Liver (tissue), 9 donors: ENCODE measurements around the gene RAD9A. TPM values are rescaled to one million over a fixed set of nuclear protein-coding genes. Genes with fewer than 3 reads are reported as not detected.

Experiments
- DNase-seq: peaks from one replicate; pipeline ENCODE4 v3.0.0-alpha.2; 2017; ENCODE audit warnings: low spot score
- H3K27ac ChIP-seq, 2 donors: one replicate each; pipeline ENCODE4 v1.7.0; 2013; ENCODE audit warnings: inconsistent platforms in 2 of 2, low read length in 2 of 2, control low read depth in 1 of 2, low read depth in 1 of 2, mild to moderate bottlenecking in 1 of 2
- H3K27me3 ChIP-seq, 4 donors: one replicate each; pipeline versions ENCODE4 v1.6.1 to v1.7.0; 2013; ENCODE audit warnings: low read length in 3 of 4, inconsistent platforms in 1 of 4, mild to moderate bottlenecking in 1 of 4, moderate library complexity in 1 of 4; ENCODE audit not compliant: control insufficient read depth in 4 of 4, insufficient read depth in 4 of 4
- H3K36me3 ChIP-seq, 4 donors: one replicate each; pipeline versions ENCODE4 v1.6.1 to v1.7.0; 2013; ENCODE audit warnings: low read length in 3 of 4, mild to moderate bottlenecking in 3 of 4, low read depth in 1 of 4, moderate library complexity in 1 of 4; ENCODE audit not compliant: control insufficient read depth in 4 of 4, insufficient read depth in 3 of 4
- H3K4me1 ChIP-seq, 4 donors: one replicate each; pipeline versions ENCODE4 v1.6.1 to v1.7.0; 2013; ENCODE audit warnings: low read length in 3 of 4, mild to moderate bottlenecking in 3 of 4, moderate library complexity in 1 of 4; ENCODE audit not compliant: control insufficient read depth in 4 of 4, insufficient read depth in 4 of 4
- H3K4me3 ChIP-seq, 3 donors: one replicate each; pipeline versions ENCODE4 v1.6.1 to v1.7.0; 2013; ENCODE audit warnings: low read length in 3 of 3, control low read depth in 1 of 3, low read depth in 1 of 3, mild to moderate bottlenecking in 1 of 3
- H3K9ac ChIP-seq, 2 donors: one replicate each; pipeline ENCODE4 v1.7.0; 2013; ENCODE audit warnings: low read length in 2 of 2, mild to moderate bottlenecking in 2 of 2, moderate library complexity in 2 of 2, control low read depth in 1 of 2, low read depth in 1 of 2
- H3K9me3 ChIP-seq, 4 donors: one replicate each; pipeline versions ENCODE4 v1.6.1 to v1.7.0; 2013; ENCODE audit warnings: low read length in 3 of 4; ENCODE audit not compliant: control insufficient read depth in 4 of 4
- ATF3 ChIP-seq: IDR thresholded peaks from 2 replicates; pipeline ENCODE4 v1.6.1; 2016; ENCODE audit warnings: antibody characterized with exemption
- EGR1 ChIP-seq, 2 donors: IDR thresholded peaks; 2 replicates each; pipeline ENCODE4 v1.6.1; 2016 to 2018; ENCODE audit warnings: antibody characterized with exemption in 2 of 2, low read depth in 2 of 2
- FOXA1 ChIP-seq: IDR thresholded peaks from 2 replicates; pipeline ENCODE4 v1.6.1; 2016; ENCODE audit warnings: antibody characterized with exemption
- FOXA2 ChIP-seq: IDR thresholded peaks from 2 replicates; pipeline ENCODE4 v1.6.1; 2016; ENCODE audit warnings: antibody characterized with exemption
- GABPA ChIP-seq, 2 donors: IDR thresholded peaks in 1 of 2; conservative IDR thresholded peaks in 1 of 2; 2 replicates each; pipeline ENCODE4 v1.6.1; 2016; ENCODE audit warnings: antibody characterized with exemption in 2 of 2, mild to moderate bottlenecking in 1 of 2, moderate library complexity in 1 of 2
- HNF4A ChIP-seq, 2 donors: conservative IDR thresholded peaks; 2 replicates each; pipeline ENCODE4 v1.6.1; 2016; ENCODE audit warnings: antibody characterized with exemption in 2 of 2, mild to moderate bottlenecking in 2 of 2
- HNF4G ChIP-seq: IDR thresholded peaks from 2 replicates; pipeline ENCODE4 v1.6.1; 2016; ENCODE audit warnings: antibody characterized with exemption
- JUND ChIP-seq, 2 donors: IDR thresholded peaks; 2 replicates each; pipeline ENCODE4 v1.6.1; 2016; ENCODE audit warnings: antibody characterized with exemption in 2 of 2
- MAX ChIP-seq: IDR thresholded peaks from 2 replicates; pipeline ENCODE4 v1.6.1; 2016; ENCODE audit warnings: antibody characterized with exemption
- NR2F2 ChIP-seq: IDR thresholded peaks from 2 replicates; pipeline ENCODE4 v1.6.1; 2016; ENCODE audit warnings: antibody characterized with exemption
- RAD21 ChIP-seq, 2 donors: IDR thresholded peaks; 2 replicates each; pipeline ENCODE4 v1.6.1; 2016; ENCODE audit warnings: antibody characterized with exemption in 2 of 2, mild to moderate bottlenecking in 2 of 2
- RXRA ChIP-seq, 2 donors: IDR thresholded peaks; 2 replicates each; pipeline ENCODE4 v1.6.1; 2017 to 2018; ENCODE audit warnings: antibody characterized with exemption in 2 of 2, mild to moderate bottlenecking in 1 of 2
- SP1 ChIP-seq: IDR thresholded peaks from 2 replicates; pipeline ENCODE4 v1.6.1; 2018; ENCODE audit warnings: antibody characterized with exemption, mild to moderate bottlenecking
- TAF1 ChIP-seq: conservative IDR thresholded peaks from 2 replicates; pipeline ENCODE4 v1.6.1; 2016; ENCODE audit warnings: antibody characterized with exemption, mild to moderate bottlenecking
- YY1 ChIP-seq: IDR thresholded peaks from 2 replicates; pipeline ENCODE4 v1.6.1; 2016; ENCODE audit warnings: antibody characterized with exemption, mild to moderate bottlenecking
- ZBTB33 ChIP-seq: IDR thresholded peaks from 2 replicates; pipeline ENCODE4 v1.6.1; 2016; ENCODE audit warnings: antibody characterized with exemption
- WGBS: extraction: QIAGEN DNeasy Blood & Tissue Kit; methylation state at CpG from one replicate; pipeline ENCODE4 v1.1.7; 2013; 5-methylcytosine and 5-hydroxymethylcytosine counted together
- polyA plus RNA-seq, 2 donors: library from polyadenylated mRNA; stranded (reverse) in 1 of 2; unstranded in 1 of 2; fragments of 200-250 nt in 1 of 2; fragments of >200 nt in 1 of 2; fragmentation: Nextera tagmentation in 1 of 2; extraction: Ambion mirVana in 1 of 2; gene quantifications; one replicate each; pipeline versions ENCODE4 v1.2.1 to v1.2.3, GENCODE V29; 2013 to 2015
- total RNA-seq, 2 donors: library from RNA; depleted of rRNA; stranded (reverse); fragments of >200 nt; gene quantifications; one replicate each; pipeline ENCODE4 v1.2.3, GENCODE V29; 2014
- TF ChIP-seq, protein P1 (sequence below): fragments of 150-350 bp; IDR thresholded peaks from 2 replicates; pipeline ENCODE4 v1.5.1; 2017; ENCODE audit warnings: improper control_type of control experiment, low read depth, low read length; ENCODE audit not compliant: missing input control
- TF ChIP-seq, protein P2 (sequence below): IDR thresholded peaks from 2 replicates; pipeline ENCODE4 v1.6.1; 2016; ENCODE audit warnings: antibody characterized with exemption, mild to moderate bottlenecking
- donor health status: healthy.
- donor health status: healthy.
- donor health status: healthy.
- donor health status: healthy.
- donor health status: healthy.

Gene RAD9A
- total and polyA plus RNA-seq, 4 donors, result 4.5 to 8.6 (median 5.6) TPM

GRCh38 chr11:67382276-67383136, 9.3 kb upstream of the RAD9A start:
- Histone ChIP-seq H3K9ac (no peak overlapping the region), H3K27me3 (no peaks in the 10 kb centered on the region), H3K4me1 (peaks cover 0 to 2% (median 0%) of the 10 kb centered on the region in 4 donors), H3K4me3 (no peak overlapping the region), H3K27ac (no peak overlapping the region), H3K36me3 (no peaks in the 10 kb centered on the region), H3K9me3 (no peaks in the 10 kb centered on the region)
- 43% methylated on average over 16 of the region's 16 CpGs for WGBS
- TF ChIP-seq, protein P1, sequence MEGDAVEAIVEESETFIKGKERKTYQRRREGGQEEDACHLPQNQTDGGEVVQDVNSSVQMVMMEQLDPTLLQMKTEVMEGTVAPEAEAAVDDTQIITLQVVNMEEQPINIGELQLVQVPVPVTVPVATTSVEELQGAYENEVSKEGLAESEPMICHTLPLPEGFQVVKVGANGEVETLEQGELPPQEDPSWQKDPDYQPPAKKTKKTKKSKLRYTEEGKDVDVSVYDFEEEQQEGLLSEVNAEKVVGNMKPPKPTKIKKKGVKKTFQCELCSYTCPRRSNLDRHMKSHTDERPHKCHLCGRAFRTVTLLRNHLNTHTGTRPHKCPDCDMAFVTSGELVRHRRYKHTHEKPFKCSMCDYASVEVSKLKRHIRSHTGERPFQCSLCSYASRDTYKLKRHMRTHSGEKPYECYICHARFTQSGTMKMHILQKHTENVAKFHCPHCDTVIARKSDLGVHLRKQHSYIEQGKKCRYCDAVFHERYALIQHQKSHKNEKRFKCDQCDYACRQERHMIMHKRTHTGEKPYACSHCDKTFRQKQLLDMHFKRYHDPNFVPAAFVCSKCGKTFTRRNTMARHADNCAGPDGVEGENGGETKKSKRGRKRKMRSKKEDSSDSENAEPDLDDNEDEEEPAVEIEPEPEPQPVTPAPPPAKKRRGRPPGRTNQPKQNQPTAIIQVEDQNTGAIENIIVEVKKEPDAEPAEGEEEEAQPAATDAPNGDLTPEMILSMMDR, result peak; percentile 99
- TF ChIP-seq JUND (IDR thresholded peaks at IDR 0.05) (no peak), RAD21 (IDR thresholded peaks at IDR 0.05) (peak; percentile 99 to 100), FOXA2 (no peak), HNF4G (no peak), ZBTB33 (no peak)
- peak; percentile 87 for DNase-seq

DNA sequence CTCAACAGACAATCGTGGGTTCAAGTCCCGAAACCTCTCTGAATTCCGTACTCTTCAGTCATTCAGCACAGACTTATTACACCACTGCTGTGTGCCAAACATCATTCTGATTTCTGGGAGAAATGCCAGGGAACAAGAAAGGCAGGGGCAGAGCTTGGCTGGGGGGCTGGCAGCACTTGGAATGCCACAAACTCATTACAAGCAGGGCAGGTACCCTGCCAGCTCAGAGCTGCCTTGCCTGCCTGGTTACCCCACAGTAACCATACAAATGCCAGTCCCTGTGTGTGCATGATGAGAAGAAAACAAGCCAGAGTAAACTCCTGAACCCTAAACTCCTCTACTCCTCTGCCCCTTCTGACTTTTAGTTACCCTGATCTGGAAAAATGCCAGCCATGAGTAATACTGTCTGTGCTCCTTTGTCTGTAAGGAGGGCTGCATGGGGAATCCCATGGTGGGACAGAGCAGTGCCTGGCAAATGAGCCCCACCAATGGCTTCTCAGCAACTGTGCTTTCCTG, 6.9 kb upstream of the RAD9A start:
- H3K4me1 ChIP-seq, result peaks cover 0 to 5% (median 0%) of the 10 kb centered on the region in 4 donors
- H3K27ac ChIP-seq, result no peak overlapping the region
- H3K36me3 ChIP-seq, result no peaks in the 10 kb centered on the region
- no peaks in the 10 kb centered on the region for H3K9me3 ChIP-seq
- no peak for TF ChIP-seq GABPA (IDR thresholded peaks at IDR 0.05 in 1 of 2, conservative IDR thresholded peaks at IDR 0.05 in 1 of 2)
- TF ChIP-seq RXRA (IDR thresholded peaks at IDR 0.05), result no peak
- TF ChIP-seq, protein P1, result no peak
- TF ChIP-seq TAF1, result no peak
- TF ChIP-seq ATF3, result no peak
- TF ChIP-seq FOXA1, result no peak
- TF ChIP-seq MAX, result no peak
- TF ChIP-seq ZBTB33, result no peak
- TF ChIP-seq YY1, result no peak
- TF ChIP-seq FOXA2, result no peak
- no peak for TF ChIP-seq JUND (IDR thresholded peaks at IDR 0.05)
- TF ChIP-seq, protein P2, sequence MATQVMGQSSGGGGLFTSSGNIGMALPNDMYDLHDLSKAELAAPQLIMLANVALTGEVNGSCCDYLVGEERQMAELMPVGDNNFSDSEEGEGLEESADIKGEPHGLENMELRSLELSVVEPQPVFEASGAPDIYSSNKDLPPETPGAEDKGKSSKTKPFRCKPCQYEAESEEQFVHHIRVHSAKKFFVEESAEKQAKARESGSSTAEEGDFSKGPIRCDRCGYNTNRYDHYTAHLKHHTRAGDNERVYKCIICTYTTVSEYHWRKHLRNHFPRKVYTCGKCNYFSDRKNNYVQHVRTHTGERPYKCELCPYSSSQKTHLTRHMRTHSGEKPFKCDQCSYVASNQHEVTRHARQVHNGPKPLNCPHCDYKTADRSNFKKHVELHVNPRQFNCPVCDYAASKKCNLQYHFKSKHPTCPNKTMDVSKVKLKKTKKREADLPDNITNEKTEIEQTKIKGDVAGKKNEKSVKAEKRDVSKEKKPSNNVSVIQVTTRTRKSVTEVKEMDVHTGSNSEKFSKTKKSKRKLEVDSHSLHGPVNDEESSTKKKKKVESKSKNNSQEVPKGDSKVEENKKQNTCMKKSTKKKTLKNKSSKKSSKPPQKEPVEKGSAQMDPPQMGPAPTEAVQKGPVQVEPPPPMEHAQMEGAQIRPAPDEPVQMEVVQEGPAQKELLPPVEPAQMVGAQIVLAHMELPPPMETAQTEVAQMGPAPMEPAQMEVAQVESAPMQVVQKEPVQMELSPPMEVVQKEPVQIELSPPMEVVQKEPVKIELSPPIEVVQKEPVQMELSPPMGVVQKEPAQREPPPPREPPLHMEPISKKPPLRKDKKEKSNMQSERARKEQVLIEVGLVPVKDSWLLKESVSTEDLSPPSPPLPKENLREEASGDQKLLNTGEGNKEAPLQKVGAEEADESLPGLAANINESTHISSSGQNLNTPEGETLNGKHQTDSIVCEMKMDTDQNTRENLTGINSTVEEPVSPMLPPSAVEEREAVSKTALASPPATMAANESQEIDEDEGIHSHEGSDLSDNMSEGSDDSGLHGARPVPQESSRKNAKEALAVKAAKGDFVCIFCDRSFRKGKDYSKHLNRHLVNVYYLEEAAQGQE, result no peak
- TF ChIP-seq SP1, result no peak
- no peak for TF ChIP-seq HNF4G
- no peak for TF ChIP-seq HNF4A (conservative IDR thresholded peaks at IDR 0.05)
- TF ChIP-seq RAD21 (IDR thresholded peaks at IDR 0.05), result no peak
- no peak for TF ChIP-seq EGR1 (IDR thresholded peaks at IDR 0.05; ENCODE audit: low read depth in 2 of 2)
- TF ChIP-seq NR2F2, result no peak
- no peaks in the 10 kb centered on the region for H3K27me3 ChIP-seq
- WGBS, result 65% methylated on average over 3 of the region's 3 CpGs
- no peak overlapping the region for H3K4me3 ChIP-seq
- DNase-seq, result no peak
- no peak overlapping the region for H3K9ac ChIP-seq
